HK-2 (cell line): ENCODE measurements around the gene GRK1.

Experiments used
- DNase-seq: peaks from one replicate; pipeline ENCODE4 v3.0.0-alpha.2; 2018; ENCODE audit not compliant: unreplicated experiment

The GRK1 gene

DNA sequence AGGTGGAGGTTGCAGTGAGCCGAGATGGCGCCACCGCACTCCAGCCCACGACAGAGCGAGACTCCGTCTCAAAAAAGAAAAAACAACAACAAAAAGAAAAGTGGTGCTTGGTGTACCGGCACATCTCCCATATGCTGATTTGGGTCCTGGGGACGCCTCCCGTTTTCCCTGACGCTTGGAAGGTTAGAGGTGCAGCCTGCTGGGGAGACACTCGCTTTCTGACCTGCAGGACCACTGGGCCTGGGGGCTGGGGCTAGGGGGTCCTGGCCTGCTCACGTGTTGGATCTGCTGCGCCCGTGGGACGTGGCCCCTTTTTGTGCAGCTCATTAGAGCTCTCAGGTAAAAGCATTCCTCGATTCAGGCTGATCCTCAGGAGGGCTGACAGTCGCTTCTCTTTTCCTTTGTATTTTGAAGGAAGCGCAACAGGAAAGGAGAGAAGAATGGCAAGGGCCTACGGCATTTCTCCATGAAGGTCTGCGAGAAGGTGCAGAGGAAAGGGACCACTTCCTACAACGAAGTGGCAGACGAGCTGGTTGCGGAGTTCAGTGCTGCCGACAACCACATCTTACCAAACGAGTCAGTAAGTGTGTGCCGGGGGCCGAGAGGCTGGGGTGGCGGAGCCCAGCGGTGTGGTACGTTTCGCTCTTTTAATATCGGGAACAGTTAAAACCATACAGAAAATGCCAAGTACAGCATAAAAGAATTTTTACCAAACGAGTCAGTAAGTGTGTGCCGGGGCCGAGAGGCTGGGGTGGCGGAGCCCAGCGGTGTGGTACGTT lies 34.1 kb upstream of the GRK1 start:
- no peak for DNase-seq

DNA sequence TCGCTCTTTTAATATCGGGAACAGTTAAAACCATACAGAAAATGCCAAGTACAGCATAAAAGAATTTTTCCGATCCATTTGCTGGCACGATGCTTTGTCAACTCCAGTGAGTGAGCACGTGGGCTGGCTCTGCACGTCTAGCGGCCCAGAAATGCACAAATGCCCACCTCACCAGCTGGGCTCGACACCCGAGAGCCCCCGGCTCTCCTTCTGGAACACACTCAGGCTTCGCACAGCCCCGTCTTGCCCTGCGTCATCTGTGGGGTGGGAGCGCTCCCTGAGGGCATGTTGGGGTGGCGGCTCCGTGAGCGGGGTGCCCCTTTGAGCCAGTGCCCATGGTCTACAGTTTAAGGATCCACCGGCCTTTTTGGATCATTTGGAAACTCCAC lies 33.5 kb upstream of the GRK1 start:
- no peak for DNase-seq

DNA sequence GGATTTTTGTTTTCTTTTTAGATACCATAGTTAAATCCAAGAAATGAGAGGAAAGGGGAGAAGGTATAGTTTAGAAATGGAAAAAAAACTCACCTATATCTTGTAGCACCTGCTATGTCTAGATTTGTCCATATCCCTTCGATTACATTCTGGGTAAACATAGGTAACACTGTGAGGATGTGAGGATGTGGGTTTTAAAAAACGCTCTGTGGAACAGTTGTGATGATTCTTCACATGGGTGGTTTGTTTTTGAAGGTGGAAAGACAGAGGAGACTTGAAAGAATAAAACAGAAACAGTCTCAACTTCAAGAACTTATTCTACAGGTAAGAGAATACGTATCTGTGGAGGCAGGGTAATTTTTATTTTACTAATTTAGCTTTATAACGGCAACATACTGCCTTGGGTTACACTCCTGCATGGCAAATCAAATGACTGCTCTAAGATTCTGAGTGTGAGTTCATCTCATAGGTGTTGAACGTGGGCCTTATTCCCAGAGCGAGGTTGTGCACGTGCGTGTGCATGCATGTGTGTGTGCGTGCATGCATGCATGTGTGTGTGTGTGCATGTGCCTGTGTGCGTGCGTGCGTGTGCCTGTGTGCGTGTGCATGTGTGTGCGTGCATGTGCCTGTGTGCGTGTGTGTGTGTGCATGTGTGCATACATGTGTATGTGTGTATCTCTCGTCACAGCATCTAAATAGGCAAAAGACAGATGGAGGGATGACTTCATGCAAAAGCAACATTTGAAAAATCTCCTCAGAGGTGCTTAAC lies 32.6 kb upstream of the GRK1 start:
- DNase-seq: no peak

DNA sequence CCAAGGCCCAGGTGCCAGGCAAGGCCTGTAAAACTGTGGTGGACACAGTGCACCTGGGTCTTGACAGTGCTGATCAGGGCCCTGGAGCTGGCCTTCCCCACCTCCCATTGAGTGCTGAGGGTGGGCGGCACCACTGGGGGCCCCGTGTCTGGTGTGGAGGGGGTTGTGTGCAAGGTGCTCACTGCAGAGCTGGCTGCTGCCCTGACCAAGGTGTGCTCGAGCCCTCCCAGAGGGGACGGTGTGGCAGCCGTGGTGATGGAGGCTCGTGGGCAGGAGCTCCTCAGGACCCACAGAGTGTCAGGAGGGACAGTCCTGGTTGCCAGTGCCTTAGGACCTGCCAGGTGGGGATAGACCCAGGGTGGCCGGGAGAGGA lies 32.0 kb upstream of the GRK1 start:
- DNase-seq: no peak

DNA sequence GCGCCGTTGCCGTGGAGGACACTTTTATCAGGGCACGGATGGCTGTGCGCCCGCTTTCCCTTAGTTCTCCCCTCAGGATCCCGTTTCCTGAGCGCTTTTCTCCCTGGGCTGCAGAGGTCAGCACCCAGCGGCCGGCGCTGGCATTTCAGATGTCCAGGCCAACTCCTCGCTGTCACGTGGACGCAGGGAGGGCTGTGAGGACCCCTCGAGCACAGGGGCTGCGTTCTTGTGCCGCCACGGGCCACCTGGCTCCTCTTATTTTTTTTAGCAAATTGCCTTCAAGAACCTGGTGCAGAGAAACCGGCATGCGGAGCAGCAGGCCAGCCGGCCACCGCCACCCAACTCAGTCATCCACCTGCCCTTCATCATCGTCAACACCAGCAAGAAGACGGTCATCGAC lies 31.3 kb upstream of the GRK1 start:
- no peak for DNase-seq

DNA sequence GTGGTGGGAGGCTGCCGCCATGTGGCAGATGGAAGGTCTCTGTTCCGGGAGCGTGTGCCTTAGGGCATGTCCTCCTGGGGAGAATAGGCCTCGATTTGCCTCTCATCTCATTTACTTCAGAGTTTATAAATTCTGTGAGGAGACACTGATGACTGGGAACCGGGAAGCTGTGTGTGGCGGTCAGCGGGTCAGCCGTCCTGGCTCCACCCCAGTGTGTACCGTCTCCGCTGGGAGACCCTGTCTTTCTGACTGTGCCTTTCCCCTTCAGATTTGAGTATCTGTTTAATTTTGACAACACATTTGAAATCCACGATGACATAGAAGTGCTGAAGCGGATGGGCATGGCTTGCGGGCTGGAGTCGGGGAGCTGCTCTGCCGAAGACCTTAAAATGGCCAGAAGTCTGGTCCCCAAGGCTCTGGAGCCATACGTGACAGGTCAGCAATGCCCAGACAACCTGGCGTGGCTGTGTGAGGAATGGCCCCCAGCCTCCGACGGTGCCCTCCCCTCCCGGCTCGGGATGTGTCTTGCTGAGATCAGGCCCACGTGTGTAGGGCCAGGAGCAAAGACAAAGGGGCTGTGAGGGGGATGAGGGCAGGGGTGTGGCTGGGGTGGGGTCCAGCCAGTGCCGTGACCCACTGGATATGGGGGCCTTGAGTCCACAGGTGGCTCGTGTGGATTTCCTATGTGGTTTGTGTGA lies 30.6 kb upstream of the GRK1 start:
- DNase-seq: no peak

DNA sequence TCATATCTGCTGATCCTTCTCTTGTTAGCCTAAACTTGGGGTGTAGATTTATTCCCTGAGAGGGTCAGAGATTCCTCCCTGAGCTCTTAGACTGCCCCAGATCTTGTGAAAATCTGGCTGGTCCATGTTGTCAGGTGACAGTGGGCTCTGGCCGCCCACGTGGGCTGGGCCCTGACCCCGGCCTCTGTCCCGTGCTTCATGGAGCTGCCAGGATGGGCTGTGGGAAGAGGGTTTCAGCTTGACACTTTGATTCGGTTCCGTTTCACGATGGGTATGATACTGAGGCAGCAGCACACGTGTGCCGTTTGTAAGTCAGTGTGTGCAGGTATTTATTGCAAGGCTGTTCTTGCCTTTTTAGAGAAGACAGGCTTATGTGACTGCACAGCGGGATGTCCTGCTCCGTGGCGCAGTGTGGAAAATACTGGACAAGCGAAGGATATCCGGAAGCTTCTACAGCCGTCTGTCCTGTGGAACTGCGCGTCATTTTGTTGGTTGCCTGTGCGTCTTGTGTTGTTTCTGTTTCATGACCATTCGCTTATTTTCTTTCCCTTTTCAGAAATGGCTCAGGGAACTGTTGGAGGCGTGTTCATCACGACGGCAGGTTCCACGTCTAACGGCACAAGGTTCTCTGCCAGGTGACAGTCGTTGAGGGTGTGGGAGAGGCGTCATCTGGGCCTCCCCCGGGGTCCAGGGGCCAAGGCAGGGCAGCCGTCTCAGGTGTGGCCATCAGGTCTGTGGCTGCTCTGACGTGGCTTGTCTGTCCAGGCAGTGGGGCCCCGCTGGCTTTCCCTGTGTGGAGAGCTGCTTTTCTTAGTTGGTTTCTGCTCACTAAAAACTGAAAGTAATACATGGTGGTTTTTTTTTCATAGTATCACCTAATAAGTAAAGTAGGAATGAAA lies 29.5 kb upstream of the GRK1 start:
- DNase-seq: no peak

DNA sequence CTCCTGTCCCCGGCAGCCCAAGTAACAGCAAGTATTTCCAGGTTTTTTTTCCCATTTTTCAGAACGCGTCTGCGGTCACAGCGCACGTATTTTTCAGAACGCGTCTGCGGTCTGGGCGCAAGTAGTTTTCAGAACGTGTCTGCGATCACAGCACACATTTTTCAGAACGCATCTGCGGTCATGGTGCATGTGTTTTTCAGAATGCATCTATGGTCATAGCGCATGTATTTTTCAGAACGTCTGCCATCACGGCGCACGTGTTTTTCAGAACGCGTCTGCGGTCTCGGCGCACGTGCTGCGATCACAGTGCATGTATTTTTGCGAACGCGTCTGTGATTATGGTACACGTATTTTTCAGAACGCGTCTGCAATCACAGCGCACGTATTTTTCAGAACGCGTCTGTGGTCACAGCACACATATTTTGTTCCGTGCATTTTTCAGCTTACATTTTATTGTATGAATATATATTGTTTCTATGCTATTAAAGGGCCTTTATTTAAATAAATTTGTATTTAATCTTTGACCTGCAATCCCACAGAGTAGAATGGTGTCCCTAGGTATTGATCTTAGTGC lies 28.8 kb upstream of the GRK1 start:
- DNase-seq: no peak

DNA sequence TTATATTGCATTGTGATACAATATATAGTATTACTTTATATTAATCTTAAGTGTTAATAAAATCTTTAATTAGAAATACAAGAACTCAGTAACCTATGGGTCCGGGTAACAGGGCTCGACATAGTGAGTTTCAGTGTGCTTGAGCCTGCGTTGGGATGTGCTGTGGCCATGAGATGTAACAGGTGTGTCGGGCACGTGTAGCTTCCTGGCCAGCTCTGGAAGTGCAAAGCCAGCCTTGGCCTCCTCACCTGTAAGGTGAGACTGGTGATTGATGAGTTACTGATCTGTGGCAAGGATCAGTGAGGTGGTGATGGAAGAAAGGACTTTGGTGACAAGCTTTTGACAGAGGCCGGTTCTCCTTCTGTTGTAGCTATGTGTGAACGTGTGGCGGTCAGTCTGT lies 28.2 kb upstream of the GRK1 start:
- no peak for DNase-seq

DNA sequence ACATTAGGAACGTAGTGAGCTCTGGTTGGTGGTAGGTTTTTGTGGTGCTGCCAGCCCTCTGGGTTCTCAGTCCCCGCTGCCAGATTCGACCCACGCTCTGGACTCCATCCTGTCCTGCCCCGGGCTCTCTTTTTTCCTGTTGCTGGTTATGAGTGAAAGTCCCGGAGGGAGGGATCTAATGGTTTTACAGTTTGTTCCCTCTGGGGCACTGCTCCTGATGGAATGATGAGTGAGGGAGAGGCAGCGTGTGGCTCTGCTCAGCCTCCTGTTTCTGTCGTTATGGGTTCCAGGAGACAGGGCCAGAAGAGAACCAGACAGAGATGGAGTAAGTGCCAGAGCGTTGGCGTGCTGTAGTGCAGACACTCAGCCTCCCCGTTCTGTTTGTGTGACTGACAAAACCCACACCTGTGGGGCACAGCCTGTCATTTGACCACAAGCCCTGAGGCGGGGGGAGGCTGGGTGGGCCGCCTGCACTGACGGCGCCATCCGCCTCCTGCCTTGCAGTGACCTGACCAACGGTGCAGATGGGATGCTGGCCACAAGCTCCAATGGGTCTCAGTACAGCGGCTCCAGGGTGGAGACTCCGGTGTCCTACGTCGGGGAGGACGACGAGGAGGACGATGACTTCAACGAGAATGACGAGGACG lies 27.3 kb upstream of the GRK1 start:
- DNase-seq: no peak

DNA sequence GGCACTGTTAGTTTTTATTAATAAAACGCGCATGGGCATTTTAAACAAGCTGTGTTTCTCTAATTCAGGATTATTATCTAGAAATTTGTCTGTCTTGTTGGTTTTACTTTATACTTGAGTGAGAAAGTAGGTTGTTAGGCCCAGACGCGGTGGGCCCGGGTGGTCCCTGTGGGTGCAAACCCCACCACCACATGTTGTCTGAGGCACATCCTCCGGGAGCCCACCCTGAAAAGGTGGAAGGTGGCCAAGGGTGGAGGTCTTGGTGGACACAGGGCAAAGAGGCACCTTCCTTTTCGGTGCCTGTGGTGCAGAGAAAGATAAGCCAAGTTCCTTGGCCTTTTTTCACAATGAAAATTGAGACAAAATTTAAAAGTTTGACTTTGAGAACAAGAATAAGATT lies 25.6 kb upstream of the GRK1 start:
- no peak for DNase-seq

DNA sequence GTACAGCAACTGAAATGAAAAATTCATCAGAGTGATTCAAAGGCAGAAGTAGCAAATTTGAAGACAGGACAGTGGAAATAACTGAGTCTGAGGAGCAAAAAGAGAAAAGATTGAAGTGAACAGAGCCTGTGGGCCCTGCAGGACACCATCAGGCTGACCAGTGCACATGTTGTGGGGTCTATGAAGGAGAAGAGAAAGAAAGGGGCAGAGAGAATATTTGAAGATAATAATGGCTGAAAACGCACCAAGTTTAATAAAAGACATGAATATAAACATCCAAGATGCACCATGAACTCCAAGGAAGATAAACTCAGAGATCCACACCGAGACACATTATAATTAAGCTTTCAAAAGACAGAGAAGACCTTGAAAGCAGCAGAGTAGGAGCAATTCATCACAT lies 24.5 kb upstream of the GRK1 start:
- no peak for DNase-seq

DNA sequence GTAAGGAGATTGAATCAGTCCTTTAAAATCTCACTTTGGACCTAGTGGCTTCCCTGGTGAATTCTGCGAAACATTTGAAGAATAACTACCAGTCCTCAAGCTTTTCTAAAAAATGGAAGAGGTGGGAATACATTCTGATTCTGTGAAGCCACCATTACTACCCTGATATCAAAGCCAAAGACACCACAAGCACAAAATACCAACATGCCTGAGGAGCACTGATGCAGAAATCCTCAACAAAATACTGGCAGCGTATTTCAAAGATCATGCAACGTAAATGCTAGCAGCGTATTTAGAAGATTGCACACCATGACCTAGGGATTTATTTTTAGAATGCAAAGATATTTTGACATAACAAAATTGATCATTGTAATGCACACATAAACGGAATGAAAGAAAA lies 23.4 kb upstream of the GRK1 start:
- no peak for DNase-seq

DNA sequence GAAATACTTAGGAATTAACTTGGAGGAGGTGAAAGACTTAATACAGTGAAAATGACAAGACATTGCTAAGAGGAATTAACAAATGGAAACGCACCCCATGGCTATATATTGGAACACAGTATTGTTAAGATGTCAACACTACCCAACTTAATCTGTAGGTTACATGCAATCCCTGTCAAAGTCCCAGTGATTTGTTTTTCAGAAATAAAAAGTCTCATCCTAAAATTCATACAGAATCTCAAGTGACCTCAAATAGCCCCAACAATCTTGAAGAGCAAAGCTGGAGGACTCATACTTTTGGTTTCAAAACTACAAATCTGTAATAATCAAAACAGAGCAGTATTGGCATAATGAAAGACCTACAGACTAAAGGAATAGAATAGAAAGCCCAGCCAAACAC lies 22.2 kb upstream of the GRK1 start:
- DNase-seq: no peak

DNA sequence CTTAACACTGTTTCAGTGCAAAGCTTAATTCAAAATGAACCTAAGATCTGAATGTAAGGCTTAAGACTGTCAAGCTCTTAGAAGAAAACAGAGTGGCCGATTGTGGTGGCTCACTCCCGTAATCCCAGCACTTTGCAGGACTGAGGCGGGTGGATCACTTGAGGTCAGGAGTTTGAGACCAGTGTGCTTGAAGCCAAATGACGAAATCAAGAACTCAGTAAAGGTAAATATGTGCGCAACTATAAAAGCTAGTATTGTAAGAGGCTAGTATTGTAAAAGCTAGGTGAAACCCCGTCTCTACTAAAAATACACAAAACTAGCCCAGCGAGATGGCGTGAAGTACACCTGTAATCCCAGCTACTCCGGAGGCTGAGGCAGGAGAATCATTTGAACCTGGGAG lies 21.7 kb upstream of the GRK1 start:
- DNase-seq: no peak

DNA sequence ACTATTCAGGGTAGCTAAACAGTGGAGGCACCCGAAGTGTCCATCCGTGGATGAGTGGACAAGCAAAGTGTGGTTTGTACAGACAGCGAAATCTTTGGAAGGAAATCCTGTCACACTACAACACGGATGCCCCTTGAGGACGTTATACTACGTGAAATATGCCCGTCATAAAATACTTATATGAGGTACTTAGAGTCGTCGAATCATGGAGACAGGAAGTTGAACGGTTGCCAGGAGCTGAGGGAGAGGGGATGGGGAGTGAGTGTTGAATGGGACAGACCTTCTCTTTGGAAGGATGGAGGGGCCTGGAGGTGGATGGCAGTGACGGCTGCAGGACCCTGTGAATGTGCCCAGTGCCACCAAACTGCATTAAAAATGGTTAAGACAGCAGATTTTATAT lies 20.6 kb upstream of the GRK1 start:
- DNase-seq: no peak

DNA sequence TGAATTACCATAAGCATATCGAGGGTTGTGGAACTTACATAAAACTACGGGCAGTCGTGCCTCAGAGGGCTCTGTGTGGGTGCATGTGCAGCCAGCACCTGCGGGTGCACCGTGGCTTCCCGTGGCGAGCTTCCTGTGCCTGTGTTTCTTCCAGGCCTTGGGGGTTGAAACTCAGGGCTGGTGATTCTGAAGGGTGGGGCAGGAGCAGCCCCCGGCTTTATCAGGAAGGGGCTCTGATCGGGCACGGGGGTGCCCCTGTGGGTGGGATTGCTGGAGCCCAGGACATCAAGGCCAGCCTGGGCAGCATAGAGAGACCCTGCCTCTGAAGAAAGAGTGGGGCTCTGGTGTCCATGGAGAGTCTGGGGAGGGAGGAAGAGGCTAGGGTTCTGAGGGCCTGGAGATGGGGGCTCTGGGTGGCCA lies 20.1 kb upstream of the GRK1 start:
- no peak for DNase-seq

DNA sequence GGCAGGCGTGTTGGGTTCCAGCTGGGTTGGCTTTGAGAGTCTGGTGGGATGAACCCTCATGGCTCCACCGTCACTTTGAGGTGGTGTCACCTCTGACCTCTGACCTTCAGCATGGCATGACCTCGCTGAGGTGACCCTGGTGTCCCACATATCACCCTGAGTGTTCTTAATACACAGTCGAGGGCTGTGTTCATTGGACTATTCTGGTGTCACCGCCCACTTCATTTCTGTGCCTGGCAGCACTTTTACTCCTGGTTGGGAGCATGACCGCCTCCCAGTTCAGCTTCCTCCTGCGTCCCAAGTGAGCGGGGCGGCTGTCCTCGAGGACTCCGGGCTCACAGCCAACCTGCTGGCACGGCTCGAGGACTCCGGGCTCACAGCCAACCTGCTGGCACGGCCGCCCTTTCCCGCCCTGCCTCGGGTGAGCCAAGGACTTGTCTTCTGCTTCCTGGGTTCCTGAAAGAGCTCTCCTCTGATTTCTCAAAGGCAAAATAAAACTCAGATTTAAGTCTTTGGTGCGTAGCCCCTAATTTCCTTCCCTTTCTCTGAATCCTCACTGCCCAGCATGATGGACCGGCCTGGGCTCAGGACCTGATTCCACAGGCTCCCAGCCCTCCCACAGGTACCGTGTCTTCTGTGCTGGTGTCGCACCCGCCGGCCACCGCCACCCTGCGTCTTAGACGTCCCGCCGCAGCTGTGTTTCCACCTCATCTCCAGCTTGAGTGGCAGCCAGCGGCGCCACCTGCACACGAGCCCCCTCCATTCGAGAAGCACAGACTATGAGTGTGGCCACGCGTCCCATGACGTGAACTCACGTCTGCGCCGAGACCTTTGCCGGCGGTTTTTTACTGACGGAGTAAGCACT lies 19.4 kb upstream of the GRK1 start:
- DNase-seq: peak; percentile 71

DNA sequence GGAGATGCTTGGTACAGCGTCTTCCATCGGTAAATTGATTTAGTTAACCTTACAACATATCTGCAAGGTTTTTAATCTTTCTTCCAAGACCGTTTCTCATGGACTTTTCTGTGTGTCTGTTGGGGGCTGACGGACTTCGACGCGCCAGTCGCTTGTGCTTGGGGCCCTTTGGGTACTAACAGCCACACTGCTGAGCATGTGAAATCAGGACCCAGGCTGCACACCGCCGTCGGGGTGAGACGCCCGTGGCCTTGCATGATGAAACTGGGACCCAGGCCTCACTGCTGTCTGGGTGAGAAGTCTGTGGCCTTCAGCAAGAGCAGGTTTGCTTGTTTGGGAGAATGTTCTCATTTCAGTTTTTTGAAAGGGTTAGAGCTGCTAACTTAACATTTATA lies 18.8 kb upstream of the GRK1 start:
- no peak for DNase-seq

DNA sequence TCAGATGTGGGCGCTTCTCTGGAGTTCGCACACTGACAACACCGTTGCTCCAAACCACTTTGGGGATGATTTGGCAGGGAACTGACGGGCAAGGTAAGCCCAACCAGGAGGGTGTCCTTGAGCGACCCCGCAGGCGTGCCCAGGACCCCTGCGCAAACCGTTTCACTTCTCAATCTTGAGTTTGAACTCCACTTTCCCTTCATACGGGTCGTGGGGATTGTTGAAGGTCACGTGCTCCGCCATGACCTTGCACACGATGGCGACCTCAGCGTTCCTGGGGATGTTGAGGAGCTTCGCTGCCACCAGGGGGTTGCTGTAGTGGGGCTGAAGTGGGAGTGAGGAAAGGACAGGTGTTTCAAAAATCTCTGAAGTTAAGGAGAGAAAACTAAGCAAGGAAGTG lies 17.8 kb upstream of the GRK1 start:
- no peak for DNase-seq
